Renal cortex interstitium (tissue), 15 donors: ENCODE results near the gene RNF181. TPM values are rescaled to one million over a fixed set of nuclear protein-coding genes. Genes with fewer than 3 reads are reported as not detected.
A peak's percentile ranks its signal among the peaks of the same experiment; 100 is the strongest.

Source experiments
- DNase-seq, 11 donors: peaks; one replicate each; pipeline ENCODE4 v3.0.0-alpha.2; 2013; ENCODE audit warnings: low read depth in 9 of 11, low spot score in 4 of 11; ENCODE audit errors: extremely low read depth in 1 of 11
- long read RNA-seq, 16 experiments: transcript quantifications; one replicate each; lab custom pipeline, GENCODE V29; 2026
- polyA plus RNA-seq, 3 donors: library from polyadenylated mRNA; unstranded; fragments of 120-200 nt; gene quantifications; one replicate each; pipeline ENCODE4 v1.2.1, GENCODE V29; 2013; ENCODE audit not compliant: insufficient read length in 3 of 3

The RNF181 gene
- 100 to 1,000 TPM; 138 to 140 (median 140) TPM for polyA plus RNA-seq
- long read RNA-seq, donor 1, transcript RNF181-201 (5 exons, 569 nt), result major isoform, 53 of 66 reads
- long read RNA-seq, donor 1, partial matches to known transcripts, result 0 of 66 reads
- long read RNA-seq, donor 1, other reads (novel, unspliced or antisense), result 12 of 66 reads
- long read RNA-seq, donor 2, transcript RNF181-201 (5 exons, 569 nt), result major isoform, 69 of 77 reads
- long read RNA-seq, donor 2, transcript RNF181-204 (5 exons, 535 nt), result minor isoform, 5 of 77 reads
- long read RNA-seq, donor 2, partial matches to known transcripts, result 0 of 77 reads
- long read RNA-seq, donor 2, other reads (novel, unspliced or antisense), result 0 of 77 reads
- long read RNA-seq, donor 3, transcript RNF181-201 (5 exons, 569 nt), result major isoform, 110 of 115 reads
- long read RNA-seq, donor 3, partial matches to known transcripts, result 0 of 115 reads
- long read RNA-seq, donor 3, other reads (novel, unspliced or antisense), result 0 of 115 reads
- long read RNA-seq, donor 4, transcript RNF181-201 (5 exons, 569 nt), result major isoform, 64 of 67 reads
- long read RNA-seq, donor 4, partial matches to known transcripts, result 0 of 67 reads
- long read RNA-seq, donor 4, other reads (novel, unspliced or antisense), result 0 of 67 reads
- long read RNA-seq, donor 5, result 0 reads
- long read RNA-seq, donor 6, transcript RNF181-201 (5 exons, 569 nt), result major isoform, 67 of 83 reads
- long read RNA-seq, donor 6, transcript RNF181-204 (5 exons, 535 nt), result minor isoform, 5 of 83 reads
- long read RNA-seq, donor 6, partial matches to known transcripts, result 5 of 83 reads
- long read RNA-seq, donor 6, other reads (novel, unspliced or antisense), result 0 of 83 reads
- long read RNA-seq, donor 7, transcript RNF181-201 (5 exons, 569 nt), result major isoform, 117 of 132 reads
- long read RNA-seq, donor 7, partial matches to known transcripts, result 0 of 132 reads
- long read RNA-seq, donor 7, other reads (novel, unspliced or antisense), result 7 of 132 reads
- long read RNA-seq, donor 8, transcript RNF181-205 (4 exons, 559 nt), result minor isoform, 6 of 197 reads
- long read RNA-seq, donor 8, transcript RNF181-201 (5 exons, 569 nt), result major isoform, 153 of 197 reads
- long read RNA-seq, donor 8, transcript RNF181-204 (5 exons, 535 nt), result minor isoform, 12 of 197 reads
- long read RNA-seq, donor 8, partial matches to known transcripts, result 14 of 197 reads
- long read RNA-seq, donor 8, other reads (novel, unspliced or antisense), result 9 of 197 reads
- long read RNA-seq, donor 9, transcript RNF181-201 (5 exons, 569 nt), result major isoform, 73 of 76 reads
- long read RNA-seq, donor 9, partial matches to known transcripts, result 0 of 76 reads
- long read RNA-seq, donor 9, other reads (novel, unspliced or antisense), result 0 of 76 reads
- long read RNA-seq, donor 10, transcript RNF181-201 (5 exons, 569 nt), result major isoform, 93 of 110 reads
- long read RNA-seq, donor 10, partial matches to known transcripts, result 0 of 110 reads
- long read RNA-seq, donor 10, other reads (novel, unspliced or antisense), result 9 of 110 reads
- long read RNA-seq, donor 11, transcript RNF181-201 (5 exons, 569 nt), result major isoform, 70 of 79 reads
- long read RNA-seq, donor 11, partial matches to known transcripts, result 0 of 79 reads
- long read RNA-seq, donor 11, other reads (novel, unspliced or antisense), result 0 of 79 reads
- long read RNA-seq, donor 12, transcript RNF181-201 (5 exons, 569 nt), result major isoform, 30 of 39 reads
- long read RNA-seq, donor 12, partial matches to known transcripts, result 0 of 39 reads
- long read RNA-seq, donor 12, other reads (novel, unspliced or antisense), result 7 of 39 reads
- long read RNA-seq, donor 13, transcript RNF181-204 (5 exons, 535 nt), result minor isoform, 6 of 266 reads
- long read RNA-seq, donor 13, transcript RNF181-201 (5 exons, 569 nt), result major isoform, 136 of 266 reads
- long read RNA-seq, donor 13, partial matches to known transcripts, result 112 of 266 reads
- long read RNA-seq, donor 13, other reads (novel, unspliced or antisense), result 10 of 266 reads
- long read RNA-seq, donor 14, transcript RNF181-201 (5 exons, 569 nt), result major isoform, 76 of 93 reads
- long read RNA-seq, donor 14, partial matches to known transcripts, result 0 of 93 reads
- long read RNA-seq, donor 14, other reads (novel, unspliced or antisense), result 10 of 93 reads
- long read RNA-seq, donor 15, transcript RNF181-201 (5 exons, 569 nt), result major isoform, 34 of 35 reads
- long read RNA-seq, donor 15, partial matches to known transcripts, result 0 of 35 reads
- long read RNA-seq, donor 15, other reads (novel, unspliced or antisense), result 0 of 35 reads
- long read RNA-seq, donor 16, transcript RNF181-206 (2 exons, 623 nt), result minor isoform, 8 of 209 reads
- long read RNA-seq, donor 16, transcript RNF181-204 (5 exons, 535 nt), result minor isoform, 5 of 209 reads
- long read RNA-seq, donor 16, transcript RNF181-201 (5 exons, 569 nt), result major isoform, 162 of 209 reads
- long read RNA-seq, donor 16, partial matches to known transcripts, result 21 of 209 reads
- long read RNA-seq, donor 16, other reads (novel, unspliced or antisense), result 12 of 209 reads

- DNase-seq, result peak; percentile 90 to 98 (median 95)
Measured at GRCh38 chr2:85595301-85596025, at the start of gene RNF181. RNF181 (plus strand) TSS chr2:85595745; CDS start chr2:85595764, 19 bp downstream.

- DNase-seq, result no peak
Measured at GRCh38 chr2:85545780-85546240, 49.7 kb upstream of the RNF181 start.

- no peak for DNase-seq
Measured at GRCh38 chr2:85547089-85547858, 48.3 kb upstream of the RNF181 start.

- DNase-seq, result no peak
Measured at GRCh38 chr2:85547859-85548607, 47.5 kb upstream of the RNF181 start.

- DNase-seq, result no peak
Measured at GRCh38 chr2:85548608-85548900, 47.0 kb upstream of the RNF181 start.

GRCh38 chr2:85549095-85549494 is 46.5 kb upstream of the RNF181 start:
- DNase-seq, result no peak

- peak in 1 of 11 donors; percentile 33 for DNase-seq
Measured at GRCh38 chr2:85549826-85550225, 45.7 kb upstream of the RNF181 start.

- DNase-seq, result no peak
Measured at GRCh38 chr2:85550486-85550885, 45.1 kb upstream of the RNF181 start.

GRCh38 chr2:85551698-85552678 is 43.6 kb upstream of the RNF181 start:
- DNase-seq, result peak in 6 of 11 donors; percentile 64 to 84 (median 70)

GRCh38 chr2:85553184-85553583 is 42.4 kb upstream of the RNF181 start:
- no peak for DNase-seq

- no peak for DNase-seq
Measured at GRCh38 chr2:85554980-85555612, 40.4 kb upstream of the RNF181 start.

GRCh38 chr2:85557130-85557529 is 38.4 kb upstream of the RNF181 start:
- no peak for DNase-seq

GRCh38 chr2:85558160-85558559 is 37.4 kb upstream of the RNF181 start:
- no peak for DNase-seq
